Measurements from ENCODE around the gene CGB1. TPM values are rescaled to one million over a fixed set of nuclear protein-coding genes. Genes with fewer than 3 reads are reported as not detected.

CGB1 gene
- total RNA-seq, 3 donors from 2014 or later = not detected

DNA sequence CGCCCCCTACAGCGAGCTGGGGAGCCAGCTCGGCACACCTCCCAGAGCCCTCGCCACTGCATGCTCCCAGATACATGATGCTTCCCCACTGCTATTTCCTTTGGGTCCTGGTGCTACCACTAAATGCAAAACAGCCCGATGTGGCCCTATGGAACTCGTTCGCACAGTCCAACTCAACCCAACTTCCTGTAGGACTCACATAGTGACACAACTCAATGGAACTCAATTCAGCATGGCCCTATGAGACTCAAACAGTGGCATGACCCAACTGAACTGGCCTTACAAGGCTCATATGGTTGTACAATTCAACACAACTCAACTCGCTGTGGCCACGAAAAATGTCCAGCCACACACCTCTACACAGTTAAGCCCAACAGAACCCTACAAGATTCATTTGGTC, 32.3 kb upstream of the CGB1 start:
- TF ChIP-seq, protein P1, sequence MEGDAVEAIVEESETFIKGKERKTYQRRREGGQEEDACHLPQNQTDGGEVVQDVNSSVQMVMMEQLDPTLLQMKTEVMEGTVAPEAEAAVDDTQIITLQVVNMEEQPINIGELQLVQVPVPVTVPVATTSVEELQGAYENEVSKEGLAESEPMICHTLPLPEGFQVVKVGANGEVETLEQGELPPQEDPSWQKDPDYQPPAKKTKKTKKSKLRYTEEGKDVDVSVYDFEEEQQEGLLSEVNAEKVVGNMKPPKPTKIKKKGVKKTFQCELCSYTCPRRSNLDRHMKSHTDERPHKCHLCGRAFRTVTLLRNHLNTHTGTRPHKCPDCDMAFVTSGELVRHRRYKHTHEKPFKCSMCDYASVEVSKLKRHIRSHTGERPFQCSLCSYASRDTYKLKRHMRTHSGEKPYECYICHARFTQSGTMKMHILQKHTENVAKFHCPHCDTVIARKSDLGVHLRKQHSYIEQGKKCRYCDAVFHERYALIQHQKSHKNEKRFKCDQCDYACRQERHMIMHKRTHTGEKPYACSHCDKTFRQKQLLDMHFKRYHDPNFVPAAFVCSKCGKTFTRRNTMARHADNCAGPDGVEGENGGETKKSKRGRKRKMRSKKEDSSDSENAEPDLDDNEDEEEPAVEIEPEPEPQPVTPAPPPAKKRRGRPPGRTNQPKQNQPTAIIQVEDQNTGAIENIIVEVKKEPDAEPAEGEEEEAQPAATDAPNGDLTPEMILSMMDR (IDR thresholded peaks at IDR 0.05) = no peak
- Histone ChIP-seq H3K4me1 (ENCODE audit: low read depth) (peaks cover 5% of the 10 kb centered on the region), H3K4me3 (no peak overlapping the region), H3K36me3 (ENCODE audit: low read depth) (no peaks in the 10 kb centered on the region), H3K9me3 (no peaks in the 10 kb centered on the region)
- ATAC-seq = no peak
- intact Hi-C loops (cut with DNase I, micrococcal nuclease) = no loop called here
- DNase-seq = no peak

DNA sequence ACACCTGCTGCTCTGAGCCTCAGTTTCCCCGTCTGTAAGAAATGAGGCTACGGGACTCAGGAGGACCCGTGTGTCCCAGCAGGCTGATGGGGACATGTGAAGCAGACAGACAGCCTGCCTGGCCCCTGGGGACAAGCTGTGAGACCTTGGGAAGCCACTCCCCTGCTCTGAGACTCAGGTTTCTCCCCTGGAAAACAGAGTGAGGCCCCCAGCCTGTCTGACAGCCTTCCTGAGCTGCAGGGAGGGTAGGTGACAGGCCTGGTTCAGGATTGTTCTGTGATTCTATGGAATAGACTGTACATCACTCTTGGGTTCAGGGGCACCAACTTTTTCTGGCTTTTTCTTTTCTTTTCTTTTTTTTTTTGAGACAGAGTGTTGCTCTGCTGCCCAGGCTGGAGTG, 30.9 kb upstream of the CGB1 start:
- peaks cover 5% of the 10 kb centered on the region for H3K4me1 ChIP-seq (ENCODE audit: low read depth)
- no peak for DNase-seq
- no peaks in the 10 kb centered on the region for H3K36me3 ChIP-seq (ENCODE audit: low read depth)
- intact Hi-C loops (cut with DNase I, micrococcal nuclease) = no loop called here
- ATAC-seq = no peak
- H3K4me3 ChIP-seq = no peak overlapping the region
- H3K9me3 ChIP-seq = no peaks in the 10 kb centered on the region
- TF ChIP-seq, protein P1 (IDR thresholded peaks at IDR 0.05) = no peak

DNA sequence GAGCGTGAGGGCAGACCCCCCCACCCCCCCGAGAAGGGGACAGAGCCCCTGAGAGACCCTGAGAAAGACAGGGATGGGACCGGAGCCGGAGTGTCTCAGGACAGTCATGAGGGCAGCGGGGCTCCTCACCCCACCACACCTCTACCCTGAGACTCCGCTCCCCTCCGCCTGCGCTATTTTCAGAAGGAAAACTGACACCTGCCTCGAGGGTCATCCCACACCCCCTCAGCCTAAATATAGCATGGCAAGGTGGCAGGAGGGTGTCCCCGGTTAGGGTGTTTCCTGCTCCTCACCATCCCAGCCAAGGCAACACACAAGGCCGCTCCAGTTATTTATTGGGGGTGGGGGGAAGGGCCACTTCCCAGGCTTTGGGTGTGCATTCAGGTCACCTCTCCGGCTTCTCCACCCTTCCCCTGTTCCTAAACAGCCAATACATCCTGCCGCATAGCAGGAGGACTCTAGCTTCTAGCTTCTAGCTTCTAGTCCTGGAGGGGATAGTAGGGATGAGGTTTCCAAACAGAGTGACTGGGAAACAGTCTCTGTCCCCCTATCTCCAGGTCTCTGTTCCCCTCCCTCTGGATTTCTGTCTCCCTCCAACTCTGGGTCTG, 29.3 kb upstream of the CGB1 start:
- intact Hi-C loops (cut with DNase I, micrococcal nuclease) = no loop called here
- H3K36me3 ChIP-seq (ENCODE audit: low read depth) = no peaks in the 10 kb centered on the region
- no peaks in the 10 kb centered on the region for H3K9me3 ChIP-seq
- ATAC-seq = no peak
- no peak overlapping the region for H3K4me3 ChIP-seq
- TF ChIP-seq, protein P1 (IDR thresholded peaks at IDR 0.05) = no peak
- peaks cover 5% of the 10 kb centered on the region for H3K4me1 ChIP-seq (ENCODE audit: low read depth)
- no peak for DNase-seq

DNA sequence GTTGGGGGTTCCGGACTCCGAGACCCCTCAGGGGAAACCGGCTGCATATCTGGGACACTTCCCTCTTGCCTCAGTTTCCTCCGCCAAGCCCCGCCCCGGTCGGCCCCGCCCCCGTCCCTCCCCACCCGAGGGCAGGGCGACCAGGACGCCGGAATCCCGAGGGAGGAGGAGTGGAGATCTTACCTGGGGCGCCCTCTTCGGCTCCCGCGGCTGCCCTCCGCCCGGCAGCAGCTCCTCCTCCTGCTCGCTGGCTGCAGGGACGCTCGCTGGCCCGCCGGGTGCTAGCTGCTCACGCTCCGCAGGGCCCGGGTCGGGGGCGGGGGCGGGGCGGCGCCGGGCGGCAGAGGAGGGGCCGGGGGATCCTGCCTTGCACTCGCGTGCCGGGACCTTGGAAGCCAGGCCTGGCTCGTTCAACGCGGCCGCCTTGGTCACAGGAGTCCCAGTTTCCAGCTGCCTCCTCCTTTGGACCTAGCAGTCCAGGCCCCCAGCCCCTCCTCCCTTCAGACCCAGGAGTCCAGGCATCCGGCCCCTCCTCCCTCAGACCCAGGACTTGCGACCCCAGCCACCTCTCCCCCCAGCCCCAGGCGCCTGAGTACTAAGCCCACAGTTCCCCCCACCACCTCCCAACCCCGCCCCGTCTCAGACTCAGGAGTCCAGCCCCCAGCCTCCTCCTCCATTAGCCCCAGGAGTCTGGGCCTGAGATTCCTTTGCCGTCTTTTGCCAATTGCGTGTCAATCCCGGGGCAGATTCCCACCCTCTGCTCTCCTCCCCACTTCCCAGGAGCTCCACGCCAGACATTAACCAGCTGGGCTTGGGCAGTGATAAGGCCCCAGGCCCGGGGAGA, 28.3 kb upstream of the CGB1 start, which contains the start of gene NTF4:
TSS of gene NTF4 (minus strand) at position 51 of the 844 bp plus-strand sequence. CDS start 2,821 bp downstream, outside the sequence.
- intact Hi-C loops (cut with DNase I, micrococcal nuclease) = no loop called here

DNA sequence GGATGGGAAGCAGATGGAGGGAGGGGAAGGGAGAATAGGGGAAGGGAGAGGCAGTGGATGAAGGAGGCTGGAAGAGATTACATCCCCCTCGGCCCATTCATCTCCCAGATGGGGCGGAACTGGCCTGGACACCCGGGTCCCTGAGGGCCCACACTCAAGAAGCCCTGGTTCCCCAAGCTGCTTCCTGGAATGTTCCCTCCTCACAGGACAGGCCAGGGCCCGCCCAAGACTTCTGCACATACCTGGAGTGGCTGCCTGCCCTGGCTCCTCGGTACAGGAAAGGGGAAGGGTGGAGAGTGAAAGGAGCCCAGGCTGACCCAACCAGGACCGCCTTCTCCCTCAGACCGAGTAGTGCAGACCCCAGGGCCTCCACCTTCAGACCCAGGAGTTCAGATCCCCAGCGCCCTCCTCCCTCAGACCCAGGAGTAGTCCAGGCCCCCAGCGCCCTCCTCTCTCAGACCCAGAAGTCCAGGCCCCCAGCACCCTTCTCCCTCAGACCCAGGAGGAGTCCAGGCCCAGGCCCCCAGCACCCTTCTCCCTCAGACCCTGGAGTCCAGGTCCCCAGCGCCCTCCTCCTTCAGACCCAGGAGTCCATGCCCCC, 27.4 kb upstream of the CGB1 start:
- intact Hi-C loops (cut with DNase I, micrococcal nuclease) = no loop called here
- Histone ChIP-seq H3K36me3 (ENCODE audit: low read depth) (no peaks in the 10 kb centered on the region), H3K4me1 (ENCODE audit: low read depth) (peaks cover 5% of the 10 kb centered on the region), H3K4me3 (no peak overlapping the region), H3K9me3 (no peaks in the 10 kb centered on the region)
- no peak for DNase-seq
- ATAC-seq = peak; percentile 23
- TF ChIP-seq, protein P1 (IDR thresholded peaks at IDR 0.05) = no peak

More for the DNA sequence above, 28.3 kb upstream of the CGB1 start, which contains the start of gene NTF4:
- Histone ChIP-seq H3K9me3 (no peaks in the 10 kb centered on the region), H3K4me3 (no peak within 1 kb of the TSS), H3K36me3 (ENCODE audit: low read depth) (no peaks in the 10 kb centered on the region), H3K4me1 (ENCODE audit: low read depth) (peaks cover 5% of the 10 kb centered on the region)
- TF ChIP-seq, protein P1 (IDR thresholded peaks at IDR 0.05) = no peak
- ATAC-seq (peak; percentile 66), DNase-seq (peak in 1 of 3 donors; percentile 49)

Data from mucosa of descending colon (tissue), 3 donors.